ENCODE data around the gene PDZK1.
"Not testable (repeated sequence)": the region's sequence is repeated elsewhere in the genome, so short reads cannot be mapped to it uniquely, and the experiment has no call there.

DNA sequence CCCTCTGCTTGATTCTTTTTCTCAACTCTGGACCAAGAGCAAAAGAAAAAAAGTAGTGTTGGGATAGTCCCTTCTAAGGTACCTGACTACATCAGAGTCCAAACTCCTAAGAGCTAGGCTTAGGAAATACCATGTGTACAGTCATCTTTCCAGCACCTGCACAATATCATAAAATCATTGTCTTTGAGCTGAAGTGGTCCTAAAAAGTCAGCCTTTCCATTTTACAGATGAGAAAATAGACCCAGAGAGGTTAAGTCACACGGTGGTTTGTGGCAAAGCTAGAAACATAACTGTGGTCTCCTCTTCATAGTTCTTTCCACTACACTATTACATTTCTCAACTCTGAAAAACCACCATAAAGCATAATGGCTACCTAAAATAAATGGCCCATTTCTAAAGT is 63.2 kb downstream of the PDZK1 start:
- TF ChIP-seq POLR2AphosphoS5 (IDR thresholded peaks at IDR 0.05; ENCODE audit: insufficient read depth, low read depth, low read length); JUN (IDR thresholded peaks at IDR 0.05; ENCODE audit: borderline replicate concordance, insufficient read depth, insufficient read length, low read depth); POLR2A (IDR thresholded peaks at IDR 0.05; ENCODE audit: low read depth, low read length): not testable (repeated sequence)
- TF ChIP-seq, protein P1, sequence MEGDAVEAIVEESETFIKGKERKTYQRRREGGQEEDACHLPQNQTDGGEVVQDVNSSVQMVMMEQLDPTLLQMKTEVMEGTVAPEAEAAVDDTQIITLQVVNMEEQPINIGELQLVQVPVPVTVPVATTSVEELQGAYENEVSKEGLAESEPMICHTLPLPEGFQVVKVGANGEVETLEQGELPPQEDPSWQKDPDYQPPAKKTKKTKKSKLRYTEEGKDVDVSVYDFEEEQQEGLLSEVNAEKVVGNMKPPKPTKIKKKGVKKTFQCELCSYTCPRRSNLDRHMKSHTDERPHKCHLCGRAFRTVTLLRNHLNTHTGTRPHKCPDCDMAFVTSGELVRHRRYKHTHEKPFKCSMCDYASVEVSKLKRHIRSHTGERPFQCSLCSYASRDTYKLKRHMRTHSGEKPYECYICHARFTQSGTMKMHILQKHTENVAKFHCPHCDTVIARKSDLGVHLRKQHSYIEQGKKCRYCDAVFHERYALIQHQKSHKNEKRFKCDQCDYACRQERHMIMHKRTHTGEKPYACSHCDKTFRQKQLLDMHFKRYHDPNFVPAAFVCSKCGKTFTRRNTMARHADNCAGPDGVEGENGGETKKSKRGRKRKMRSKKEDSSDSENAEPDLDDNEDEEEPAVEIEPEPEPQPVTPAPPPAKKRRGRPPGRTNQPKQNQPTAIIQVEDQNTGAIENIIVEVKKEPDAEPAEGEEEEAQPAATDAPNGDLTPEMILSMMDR (IDR thresholded peaks at IDR 0.05; ENCODE audit: extremely low read depth in 1 of 2, insufficient read depth in 1 of 2, low read depth in 1 of 2, low read length in 2 of 2), result not testable (repeated sequence)

Measured in endothelial cell of umbilical vein (primary cell).